MM.1S (cell line): ENCODE data around the gene SCO2.

Experiments
- DNase-seq: peaks from one replicate; pipeline ENCODE4 v3.0.0-alpha.2; 2015
- H2AFZ ChIP-seq: fragments of 300-600 bp; sonication (generic); 2 replicates; pipeline ENCODE4 v1.6.0; 2016; ENCODE audit warnings: antibody characterized with exemption, low read length
- H3F3A ChIP-seq: fragments of 300-600 bp; sonication (generic); 2 replicates; pipeline ENCODE4 v1.6.1; 2016; ENCODE audit warnings: mild to moderate bottlenecking, antibody characterized with exemption, low read length, moderate library complexity, mixed read lengths; ENCODE audit not compliant: insufficient read depth
- H3K27ac ChIP-seq: fragments of 300-600 bp; sonication (generic); 2 replicates; pipeline ENCODE4 v1.5.1; 2016; ENCODE audit warnings: mild to moderate bottlenecking, low read length
- H3K27me3 ChIP-seq: fragments of 300-600 bp; sonication (generic); replicated peaks from 2 replicates; pipeline ENCODE4 v1.6.0; 2016; ENCODE audit warnings: low read length; ENCODE audit not compliant: insufficient read depth
- H3K36me3 ChIP-seq: fragments of 300-600 bp; sonication (generic); replicated peaks from 2 replicates; pipeline ENCODE4 v1.6.1; 2016; ENCODE audit warnings: mild to moderate bottlenecking, low read length, mixed read lengths; ENCODE audit not compliant: insufficient read depth
- H3K4me1 ChIP-seq: fragments of 300-600 bp; sonication (generic); 2 replicates; pipeline ENCODE4 v1.6.1; 2016; ENCODE audit warnings: low read length, mixed read lengths
- H3K4me2 ChIP-seq: fragments of 300-600 bp; sonication (generic); 2 replicates; pipeline ENCODE4 v1.6.0; 2016; ENCODE audit warnings: low read depth, low read length
- H3K4me3 ChIP-seq: fragments of 300-600 bp; sonication (generic); 2 replicates; pipeline ENCODE4 v1.5.1; 2016; ENCODE audit warnings: low read length, mixed read lengths
- H3K79me2 ChIP-seq: fragments of 300-600 bp; sonication (generic); 2 replicates; pipeline ENCODE4 v1.6.1; 2016; ENCODE audit warnings: mixed run types, low read length, mixed read lengths
- H3K9ac ChIP-seq: fragments of 300-600 bp; sonication (generic); 2 replicates; pipeline ENCODE4 v1.6.1; 2016; ENCODE audit warnings: low read length, mixed read lengths
- H3K9me2 ChIP-seq: fragments of 300-600 bp; sonication (generic); replicated peaks from 2 replicates; pipeline ENCODE4 v1.6.1; 2016; ENCODE audit warnings: mild to moderate bottlenecking, low read length, mixed read lengths; ENCODE audit not compliant: insufficient read depth
- H3K9me3 ChIP-seq: fragments of 300-600 bp; sonication (generic); replicated peaks from 2 replicates; pipeline ENCODE4 v1.6.1; 2016; ENCODE audit warnings: mild to moderate bottlenecking, low read length, mixed read lengths; ENCODE audit not compliant: insufficient read depth
- H4K20me1 ChIP-seq: fragments of 300-600 bp; sonication (generic); 2 replicates; pipeline ENCODE4 v1.6.1; 2016; ENCODE audit warnings: mild to moderate bottlenecking, low read length, moderate library complexity, mixed read lengths; ENCODE audit not compliant: insufficient read depth
- EZH2 ChIP-seq: fragments of 300-600 bp; sonication (generic); optimal IDR thresholded peaks from 2 replicates; pipeline ENCODE3; 2017; ENCODE audit warnings: low read depth, mild to moderate bottlenecking, antibody characterized with exemption, low read length, mixed read lengths
- EZH2phosphoT487 ChIP-seq: fragments of 300-600 bp; sonication (generic); IDR thresholded peaks from 2 replicates; pipeline ENCODE4 v1.6.1; 2018; ENCODE audit warnings: antibody characterized with exemption, low read length
- TF ChIP-seq, protein P1 (sequence below): fragments of 300-600 bp; sonication (generic); IDR thresholded peaks from 2 replicates; pipeline ENCODE4 v1.5.1; 2016; ENCODE audit warnings: antibody characterized with exemption, low read length, mixed read lengths

SCO2 gene

DNA sequence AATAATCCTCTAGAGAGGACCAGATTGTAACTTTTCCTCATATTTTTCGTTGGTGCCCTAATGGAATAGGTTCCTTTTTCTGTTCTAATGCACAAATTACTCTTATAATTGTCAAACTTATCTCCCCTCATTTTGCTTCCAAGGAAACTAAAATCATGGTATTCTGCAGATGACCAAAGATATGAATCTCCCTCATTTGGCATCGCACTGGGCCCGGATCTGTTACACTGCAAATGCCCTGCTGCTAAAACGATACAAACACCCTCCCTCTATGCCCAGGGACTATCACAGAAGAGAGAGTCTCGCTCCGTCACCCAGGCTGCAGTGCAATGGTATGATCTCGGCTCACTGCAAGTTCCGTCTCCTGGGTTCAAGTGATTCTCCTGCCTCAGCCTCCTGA lies 27.9 kb upstream of the SCO2 start:
- no peak for DNase-seq
- Histone ChIP-seq H3F3A (no peaks in the 10 kb centered on the region), H3K79me2 (no peaks in the 10 kb centered on the region), H3K4me1 (no peaks in the 10 kb centered on the region), H3K9me3 (no peaks in the 10 kb centered on the region), H3K27ac (no peak overlapping the region), H4K20me1 (no peaks in the 10 kb centered on the region), H2AFZ (no peak overlapping the region), H3K4me3 (no peak overlapping the region), H3K27me3 (peaks cover 12% of the 10 kb centered on the region), H3K36me3 (no peaks in the 10 kb centered on the region), H3K4me2 (no peak overlapping the region), H3K9me2 (no peaks in the 10 kb centered on the region), H3K9ac (no peak overlapping the region)
- TF ChIP-seq EZH2phosphoT487: no peak
- TF ChIP-seq, protein P1, sequence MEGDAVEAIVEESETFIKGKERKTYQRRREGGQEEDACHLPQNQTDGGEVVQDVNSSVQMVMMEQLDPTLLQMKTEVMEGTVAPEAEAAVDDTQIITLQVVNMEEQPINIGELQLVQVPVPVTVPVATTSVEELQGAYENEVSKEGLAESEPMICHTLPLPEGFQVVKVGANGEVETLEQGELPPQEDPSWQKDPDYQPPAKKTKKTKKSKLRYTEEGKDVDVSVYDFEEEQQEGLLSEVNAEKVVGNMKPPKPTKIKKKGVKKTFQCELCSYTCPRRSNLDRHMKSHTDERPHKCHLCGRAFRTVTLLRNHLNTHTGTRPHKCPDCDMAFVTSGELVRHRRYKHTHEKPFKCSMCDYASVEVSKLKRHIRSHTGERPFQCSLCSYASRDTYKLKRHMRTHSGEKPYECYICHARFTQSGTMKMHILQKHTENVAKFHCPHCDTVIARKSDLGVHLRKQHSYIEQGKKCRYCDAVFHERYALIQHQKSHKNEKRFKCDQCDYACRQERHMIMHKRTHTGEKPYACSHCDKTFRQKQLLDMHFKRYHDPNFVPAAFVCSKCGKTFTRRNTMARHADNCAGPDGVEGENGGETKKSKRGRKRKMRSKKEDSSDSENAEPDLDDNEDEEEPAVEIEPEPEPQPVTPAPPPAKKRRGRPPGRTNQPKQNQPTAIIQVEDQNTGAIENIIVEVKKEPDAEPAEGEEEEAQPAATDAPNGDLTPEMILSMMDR: no peak
- no peak for TF ChIP-seq EZH2

DNA sequence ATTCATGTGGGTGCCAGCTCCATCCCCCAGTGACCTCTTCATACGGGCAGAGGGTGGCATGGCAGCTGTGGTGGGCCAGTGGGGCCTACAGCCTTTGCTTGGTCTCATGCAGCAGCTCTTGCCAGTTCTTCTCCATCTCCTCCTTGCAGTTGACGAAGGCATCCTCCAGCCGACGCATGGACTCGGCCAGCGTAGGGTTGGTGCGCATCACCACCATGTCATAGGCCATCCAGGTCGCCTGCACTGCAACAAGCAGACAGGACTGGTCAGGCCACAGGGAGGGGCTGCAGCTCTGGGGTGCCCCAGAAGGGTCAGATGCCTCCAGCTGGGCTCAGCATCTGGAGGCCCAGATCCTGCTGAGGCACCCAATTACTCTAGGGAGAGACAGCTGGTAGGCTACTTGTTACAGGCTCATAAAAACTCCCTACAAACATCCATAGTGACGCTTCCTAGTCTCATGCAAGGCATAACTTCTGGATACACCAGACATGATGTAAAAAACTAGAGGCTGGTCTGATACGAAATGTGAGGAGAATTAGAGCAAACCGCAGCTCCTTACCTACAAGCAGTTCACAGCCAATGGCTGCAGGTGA lies 25.9 kb upstream of the SCO2 start:
- H3K4me3 ChIP-seq: no peak overlapping the region
- H3F3A ChIP-seq: no peaks in the 10 kb centered on the region
- no peaks in the 10 kb centered on the region for H3K9me2 ChIP-seq
- no peak overlapping the region for H3K4me2 ChIP-seq
- H3K27me3 ChIP-seq: peaks cover 22% of the 10 kb centered on the region
- H3K9ac ChIP-seq: no peak overlapping the region
- H3K27ac ChIP-seq: no peak overlapping the region
- H3K4me1 ChIP-seq: no peaks in the 10 kb centered on the region
- H3K36me3 ChIP-seq: no peaks in the 10 kb centered on the region
- no peaks in the 10 kb centered on the region for H3K9me3 ChIP-seq
- H4K20me1 ChIP-seq: no peaks in the 10 kb centered on the region
- no peak for DNase-seq
- H2AFZ ChIP-seq: no peak overlapping the region
- H3K79me2 ChIP-seq: no peaks in the 10 kb centered on the region
- TF ChIP-seq, protein P1: no peak
- TF ChIP-seq EZH2: no peak
- no peak for TF ChIP-seq EZH2phosphoT487

DNA sequence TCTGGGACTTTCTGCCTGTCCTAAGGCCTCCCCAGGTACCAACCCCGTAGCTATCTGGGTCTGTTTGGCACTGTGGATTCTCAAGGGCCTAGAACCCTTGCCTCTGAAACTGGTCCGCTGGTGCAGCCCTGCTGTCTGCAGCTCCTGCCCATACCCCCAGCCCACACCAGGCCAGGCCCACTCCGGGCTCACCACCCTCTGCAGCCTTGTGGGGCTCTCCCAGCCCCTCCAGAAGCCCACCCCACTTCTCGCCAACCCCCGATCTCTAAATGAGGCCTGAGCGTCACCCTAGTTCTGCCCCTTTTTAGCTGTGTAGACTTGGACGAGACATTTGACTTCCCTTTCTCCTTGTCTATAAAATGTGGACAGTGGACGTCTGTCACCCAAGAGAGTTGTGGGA lies 25.0 kb upstream of the SCO2 start:
- Histone ChIP-seq H2AFZ (no peak overlapping the region), H3K9me3 (no peaks in the 10 kb centered on the region), H3F3A (no peaks in the 10 kb centered on the region), H3K9me2 (no peaks in the 10 kb centered on the region), H3K4me3 (no peak overlapping the region), H3K79me2 (no peaks in the 10 kb centered on the region), H3K27me3 (peaks cover 24% of the 10 kb centered on the region), H3K36me3 (no peaks in the 10 kb centered on the region), H3K27ac (no peak overlapping the region), H3K9ac (no peak overlapping the region), H3K4me1 (no peaks in the 10 kb centered on the region), H4K20me1 (no peaks in the 10 kb centered on the region), H3K4me2 (no peak overlapping the region)
- DNase-seq: no peak
- TF ChIP-seq EZH2 (no peak), EZH2phosphoT487 (no peak)
- TF ChIP-seq, protein P1: no peak
